SIG-M5 treated with dmso at 0.1 percent for 504 hours (cell line): ENCODE data around the gene STX1A.
"Not testable (repeated sequence)": the region's sequence is repeated elsewhere in the genome, so short reads cannot be mapped to it uniquely, and the experiment has no call there.

ENCODE experiments used
- DNase-seq: peaks from one replicate; lab custom pipeline; 2025; ENCODE audit not compliant: unreplicated experiment; lab: John Stamatoyannopoulos, UW

Gene STX1A

DNA sequence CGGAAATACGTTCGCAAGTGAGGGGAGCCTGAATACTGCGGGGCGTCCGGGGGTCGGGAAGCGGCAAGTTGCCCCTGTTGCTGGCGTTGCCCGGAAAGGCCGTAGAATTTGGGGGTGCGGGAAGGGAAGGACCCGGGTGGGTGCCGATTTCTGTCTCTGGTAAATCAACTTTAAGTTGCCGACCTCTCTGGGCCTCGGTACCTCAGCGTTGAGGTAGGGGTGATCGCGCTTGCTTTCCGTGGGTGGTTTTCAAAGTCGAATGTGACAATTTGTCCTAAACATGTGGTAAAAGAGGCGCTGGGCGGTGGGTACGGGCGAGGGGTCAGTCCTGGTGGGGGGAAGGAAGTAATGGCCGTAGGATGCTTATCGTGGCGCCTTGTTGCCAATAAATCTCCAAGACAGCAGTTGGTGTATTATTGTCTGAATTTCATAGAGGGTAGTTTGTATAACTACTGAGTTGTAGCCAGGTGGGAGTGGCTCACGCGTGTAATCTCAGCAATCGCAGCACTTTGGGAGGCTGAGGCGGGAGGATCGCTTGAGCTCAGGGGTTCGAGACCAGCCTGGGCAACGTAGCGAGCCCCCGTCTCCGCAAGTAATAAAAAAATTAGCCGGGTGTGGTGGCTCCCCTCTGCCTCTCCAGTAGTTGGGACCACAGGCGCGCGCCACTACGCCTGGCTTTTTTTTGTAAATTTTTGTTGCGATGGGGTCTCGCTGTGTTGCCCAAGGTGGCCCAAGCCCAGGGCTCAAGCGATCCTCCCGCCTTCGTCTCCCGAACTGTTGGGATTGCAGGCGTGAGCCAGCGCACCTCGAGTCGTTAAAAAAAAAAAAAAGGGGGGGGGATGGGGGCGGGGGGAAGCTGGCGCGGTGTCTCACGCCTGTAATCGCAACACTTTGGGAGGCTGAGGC, 35.4 kb downstream of the STX1A start:
- DNase-seq = no peak

DNA sequence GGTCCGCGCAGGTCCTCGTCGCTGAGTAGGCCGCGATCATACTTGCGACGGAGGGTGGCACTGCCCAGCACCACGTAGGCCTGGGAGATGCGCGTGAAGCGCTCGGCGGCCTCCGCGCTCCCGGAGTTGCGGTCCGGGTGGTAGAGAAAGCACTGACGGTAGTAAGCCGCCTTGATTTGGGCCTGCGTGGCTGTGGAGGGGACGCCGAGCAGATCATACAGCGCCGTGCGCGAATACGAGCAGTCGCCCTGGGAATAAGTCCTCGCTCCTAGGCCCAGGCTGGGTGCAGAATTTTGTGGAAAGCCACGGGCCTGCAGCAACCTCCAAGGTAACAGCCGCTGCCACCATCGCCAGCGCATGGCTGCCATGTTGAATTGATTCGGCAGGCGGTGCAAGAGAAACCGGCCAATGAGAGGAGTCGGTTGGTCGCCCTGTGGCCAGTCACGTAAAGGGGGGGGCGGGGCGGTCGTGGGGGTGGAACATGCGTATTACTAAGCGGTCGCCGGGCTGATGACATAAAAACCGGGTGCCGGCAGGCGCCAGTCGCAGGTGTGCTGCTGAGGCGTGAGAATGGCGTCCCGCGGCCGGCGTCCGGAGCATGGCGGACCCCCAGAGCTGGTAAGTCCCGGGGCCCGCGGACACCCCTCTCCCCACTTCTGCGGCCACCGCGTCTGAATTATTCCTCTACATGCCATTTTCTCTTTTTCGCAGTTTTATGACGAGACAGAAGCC, 36.2 kb downstream of the STX1A start, which contains the start of the genes BUD23 and DNAJC30:
Gene BUD23 (plus strand): TSS at position 542 of the 732 bp plus-strand sequence. CDS start 29 bp downstream, at position 571.
Gene DNAJC30 (minus strand): TSS at position 398 of the 732 bp plus-strand sequence. CDS start 30 bp downstream, at position 368.
- peak; percentile 92 for DNase-seq

DNA sequence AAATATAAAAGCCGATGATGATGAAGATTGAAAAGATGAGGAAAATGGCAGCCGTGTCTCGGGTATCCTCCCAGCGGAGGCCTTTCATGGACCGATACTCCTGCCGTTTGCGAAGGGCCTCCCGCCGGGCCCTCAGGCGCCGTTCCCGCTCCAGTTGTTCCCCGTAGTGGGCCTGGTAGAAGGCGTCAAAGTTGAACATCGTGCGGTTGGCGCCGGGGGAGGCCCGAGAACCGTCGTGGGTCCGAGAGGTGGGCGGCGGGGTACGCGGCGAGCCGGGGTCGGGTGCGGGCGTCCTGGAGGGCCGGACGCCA, 36.8 kb downstream of the STX1A start:
- DNase-seq = no peak

DNA sequence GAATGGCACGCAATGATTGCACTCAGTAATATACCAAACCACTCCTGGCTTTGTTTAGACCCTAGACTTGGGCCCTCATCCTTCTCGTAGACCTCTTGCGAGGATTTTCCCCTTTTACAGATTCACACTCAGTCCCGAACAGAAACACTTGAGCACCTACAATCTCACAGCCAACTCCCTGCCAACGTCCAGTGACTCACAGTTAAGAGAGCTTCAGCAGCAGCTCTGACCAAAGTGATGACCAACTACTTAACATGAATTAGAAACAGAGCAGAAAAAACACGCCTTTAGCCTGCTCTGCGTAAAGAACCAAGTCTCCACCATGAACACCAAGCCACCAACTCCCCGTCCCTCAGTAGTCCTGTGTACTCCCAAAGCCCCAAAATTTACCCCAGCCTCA, 38.4 kb downstream of the STX1A start:
- DNase-seq = no peak

DNA sequence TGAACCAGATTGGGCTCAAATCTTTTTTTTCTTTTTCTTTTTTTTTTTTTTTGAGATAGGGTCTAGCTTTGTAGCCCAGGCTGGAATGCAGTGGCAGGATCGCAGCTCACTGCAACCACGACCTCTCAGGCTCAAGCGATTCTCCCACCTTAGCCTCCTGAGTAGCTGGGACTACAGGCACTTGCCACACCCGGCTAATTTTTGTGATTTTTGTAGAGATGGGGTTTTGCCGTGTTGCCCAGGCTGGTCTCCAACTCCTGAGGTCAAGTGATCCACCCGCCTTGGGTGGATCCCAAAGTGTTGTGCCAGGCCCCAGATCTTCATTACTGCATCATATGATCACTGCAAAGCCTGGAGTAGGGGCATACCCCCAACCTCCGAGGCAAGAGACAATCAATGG, 39.0 kb downstream of the STX1A start:
- no peak for DNase-seq

DNA sequence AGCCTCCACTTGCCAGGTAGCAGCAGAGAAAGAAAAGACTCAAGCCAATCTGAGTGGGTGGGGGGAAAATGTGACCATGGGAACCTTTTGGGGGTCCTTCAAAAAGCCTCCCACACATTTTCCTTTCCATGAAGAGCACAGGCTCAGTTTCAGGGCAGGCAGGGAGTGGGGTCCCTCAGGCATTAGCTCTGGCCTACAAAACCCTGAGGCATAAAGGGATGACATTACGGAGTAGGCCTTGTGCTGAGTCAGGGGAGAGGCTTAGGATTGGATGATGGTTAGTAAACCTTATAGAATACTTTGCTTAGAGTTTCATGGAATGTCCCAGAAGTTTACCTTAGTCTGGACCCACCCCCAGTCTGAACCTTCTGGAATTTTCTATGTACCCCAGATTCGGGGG, 39.8 kb downstream of the STX1A start:
- no peak for DNase-seq

DNA sequence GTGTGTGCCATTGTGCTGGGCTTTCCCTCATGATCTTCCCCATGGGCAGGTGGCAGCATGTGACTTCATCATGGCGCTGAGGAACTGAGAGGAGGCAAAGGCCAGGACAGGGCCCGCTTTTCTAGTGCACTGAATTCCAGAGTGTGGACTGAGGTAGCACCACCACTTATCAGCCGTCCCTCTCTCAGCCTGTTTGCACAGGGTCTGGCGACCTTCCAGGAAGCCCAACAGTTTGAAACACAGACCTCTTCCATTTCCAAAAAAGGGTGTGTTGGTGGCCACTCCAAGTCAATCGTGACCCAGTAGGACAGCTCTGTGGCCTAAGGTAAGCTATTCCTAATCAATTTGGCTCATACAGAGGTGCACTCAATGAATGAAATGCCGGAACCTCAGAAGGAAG, 40.6 kb downstream of the STX1A start:
- no peak for DNase-seq

DNA sequence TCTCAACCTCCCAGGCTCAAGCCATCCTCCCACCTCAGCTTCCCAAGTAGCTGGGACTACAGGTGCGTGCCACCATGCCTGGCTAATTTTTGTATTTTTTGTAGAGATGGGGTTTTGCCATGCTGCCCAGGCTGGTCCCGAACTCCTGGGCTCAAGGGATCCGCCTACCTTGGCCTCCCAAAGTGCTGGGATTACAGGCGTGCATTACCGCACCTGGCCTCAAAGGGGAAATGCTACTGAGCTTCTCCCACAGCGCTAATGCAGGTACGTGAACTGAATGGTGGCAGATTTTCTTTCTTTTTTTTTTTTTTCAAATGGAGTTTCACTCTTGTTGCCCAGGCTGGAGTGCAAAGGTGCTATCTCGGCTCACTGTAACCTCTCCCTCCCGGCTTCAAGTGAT, 43.4 kb downstream of the STX1A start:
- DNase-seq = not testable (repeated sequence)

DNA sequence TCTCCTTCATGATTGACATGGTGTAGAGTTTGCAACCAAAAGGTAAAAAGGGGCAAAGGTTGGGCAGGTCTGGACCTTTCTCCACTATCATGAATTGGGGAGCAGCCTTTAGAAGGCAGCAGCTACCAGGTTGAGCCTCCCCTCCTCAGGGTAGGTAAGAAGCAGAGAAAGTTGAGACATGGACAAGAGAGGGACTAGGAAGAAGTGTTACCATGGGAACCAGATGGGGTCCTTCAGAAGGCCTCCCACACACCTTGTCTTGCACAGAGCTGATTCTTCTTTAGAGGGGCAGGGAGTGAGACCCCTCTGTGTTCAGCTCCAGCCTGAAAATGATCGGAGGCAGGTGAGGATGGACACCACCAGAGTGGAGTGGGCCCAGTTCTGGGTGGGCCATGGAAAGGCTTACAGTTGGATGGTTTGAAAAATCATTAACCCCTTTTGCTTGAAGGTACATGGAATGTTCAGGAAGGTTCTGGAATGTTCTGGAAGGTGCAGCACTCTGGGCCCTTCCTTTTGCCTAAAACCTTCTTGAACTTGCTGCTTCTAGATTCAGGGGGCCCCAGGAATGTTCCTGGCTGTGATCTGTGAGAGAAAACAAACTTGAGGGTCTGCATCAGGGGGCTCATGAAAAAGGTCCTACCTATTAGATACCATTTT, 44.9 kb downstream of the STX1A start:
- no peak for DNase-seq

DNA sequence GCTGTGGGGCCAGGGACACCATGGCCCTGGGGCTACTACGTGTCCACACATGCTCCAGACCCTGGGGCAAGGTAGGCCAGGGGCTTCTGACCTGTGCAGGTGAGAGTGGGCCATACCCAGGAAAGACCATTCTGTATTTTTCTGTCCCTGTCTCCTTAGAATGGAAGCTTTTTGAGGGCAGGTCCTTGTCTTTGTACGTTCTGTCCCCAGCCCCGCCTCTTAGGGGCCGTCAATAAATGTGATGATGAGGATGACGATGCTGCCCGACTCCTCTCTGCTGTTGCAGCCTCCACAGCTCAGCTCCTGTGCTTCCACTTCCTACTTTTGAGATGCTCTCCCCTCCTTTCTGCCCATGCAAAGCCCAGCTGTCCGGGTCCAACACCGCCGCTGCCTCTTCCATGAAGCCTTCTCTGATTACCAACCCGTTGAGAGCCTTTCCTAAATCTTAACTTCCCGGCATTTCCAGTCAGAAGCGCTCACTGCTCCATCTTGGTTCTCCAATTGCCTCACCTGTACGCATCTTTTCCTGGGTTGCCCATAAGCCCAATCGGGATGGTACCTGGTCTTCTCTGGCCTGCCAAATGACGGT, 47.5 kb downstream of the STX1A start:
- no peak for DNase-seq

DNA sequence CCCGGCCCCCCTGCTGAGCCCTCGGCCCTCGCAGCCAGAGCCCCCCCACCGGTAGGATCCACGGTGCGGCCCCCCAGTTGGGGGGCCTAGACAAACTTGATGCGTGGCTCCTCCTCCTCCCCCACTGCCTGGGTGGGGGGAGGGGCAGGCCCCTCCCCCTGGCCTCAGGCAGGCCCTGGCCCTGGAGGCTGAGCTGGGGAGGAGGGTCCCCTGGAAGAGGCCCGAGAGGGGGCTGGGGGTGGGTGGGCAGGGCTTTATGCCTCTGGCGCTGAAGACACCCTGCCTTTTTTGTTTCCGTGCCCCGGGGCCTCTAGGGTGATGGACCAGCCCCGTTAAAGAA, 48.2 kb downstream of the STX1A start:
- DNase-seq = no peak

DNA sequence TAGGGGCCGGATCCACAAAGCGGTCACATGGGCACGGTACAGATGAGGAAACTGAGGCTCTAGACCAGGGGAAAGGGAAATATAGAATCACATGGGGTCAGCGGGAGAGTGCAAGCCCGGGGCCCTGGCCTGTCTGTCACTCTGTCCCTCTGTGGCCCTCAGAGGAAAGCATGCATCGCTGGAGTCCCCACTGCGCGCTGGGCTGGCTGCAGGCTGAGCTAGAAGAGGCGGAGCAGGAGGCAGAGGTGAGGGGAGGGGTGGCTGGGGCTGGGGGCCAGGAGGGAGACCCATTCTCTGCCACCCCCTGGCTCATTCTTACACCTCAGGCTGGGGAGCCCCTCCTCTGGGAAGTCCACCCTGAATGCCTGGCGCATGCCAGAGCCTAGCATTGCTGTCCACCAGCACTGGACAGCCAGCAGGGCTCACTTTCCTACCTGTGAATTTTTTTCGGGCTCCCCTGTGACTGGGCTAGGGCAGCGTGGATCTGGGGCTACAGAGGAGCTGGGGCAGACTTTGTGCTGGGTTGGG, 49.5 kb downstream of the STX1A start:
- no peak for DNase-seq

DNA sequence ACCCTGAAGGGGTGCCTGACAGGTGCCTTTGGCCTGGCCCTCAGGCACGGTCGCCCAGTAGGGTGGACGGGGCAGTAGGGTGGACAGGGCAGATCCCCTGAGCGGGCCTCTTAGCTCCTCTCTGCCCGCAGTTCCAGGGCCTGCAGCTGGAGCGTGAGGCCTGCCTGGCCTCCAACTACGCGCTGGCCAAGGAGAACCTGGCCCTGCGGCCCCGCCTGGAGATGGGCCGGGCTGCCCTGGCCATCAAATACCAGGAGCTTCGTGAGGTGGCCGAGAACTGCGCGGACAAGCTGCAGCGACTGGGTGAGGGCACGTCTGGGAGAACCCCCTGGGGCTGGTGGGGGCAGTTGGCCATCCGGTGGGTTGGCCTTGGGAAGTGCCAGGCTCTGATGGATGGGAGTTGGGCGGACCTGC, 50.2 kb downstream of the STX1A start:
- no peak for DNase-seq

DNA sequence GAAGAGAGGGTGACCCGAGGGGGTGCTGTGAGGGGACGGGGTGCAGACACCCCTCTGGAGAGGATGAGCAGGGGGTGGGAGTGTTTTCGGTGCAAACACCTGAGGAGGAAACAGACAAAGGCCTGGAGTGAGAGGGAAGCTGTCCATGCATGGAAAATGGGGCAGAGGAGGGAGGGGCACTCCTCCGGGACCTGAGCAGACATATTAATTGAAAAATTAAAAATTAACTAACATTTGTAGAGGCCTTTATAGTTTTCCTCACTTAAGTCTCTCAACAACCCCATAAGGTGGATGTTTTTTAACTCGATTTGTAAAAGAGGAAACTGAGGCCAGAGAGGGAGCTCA, 50.6 kb downstream of the STX1A start:
- DNase-seq = no peak

DNA sequence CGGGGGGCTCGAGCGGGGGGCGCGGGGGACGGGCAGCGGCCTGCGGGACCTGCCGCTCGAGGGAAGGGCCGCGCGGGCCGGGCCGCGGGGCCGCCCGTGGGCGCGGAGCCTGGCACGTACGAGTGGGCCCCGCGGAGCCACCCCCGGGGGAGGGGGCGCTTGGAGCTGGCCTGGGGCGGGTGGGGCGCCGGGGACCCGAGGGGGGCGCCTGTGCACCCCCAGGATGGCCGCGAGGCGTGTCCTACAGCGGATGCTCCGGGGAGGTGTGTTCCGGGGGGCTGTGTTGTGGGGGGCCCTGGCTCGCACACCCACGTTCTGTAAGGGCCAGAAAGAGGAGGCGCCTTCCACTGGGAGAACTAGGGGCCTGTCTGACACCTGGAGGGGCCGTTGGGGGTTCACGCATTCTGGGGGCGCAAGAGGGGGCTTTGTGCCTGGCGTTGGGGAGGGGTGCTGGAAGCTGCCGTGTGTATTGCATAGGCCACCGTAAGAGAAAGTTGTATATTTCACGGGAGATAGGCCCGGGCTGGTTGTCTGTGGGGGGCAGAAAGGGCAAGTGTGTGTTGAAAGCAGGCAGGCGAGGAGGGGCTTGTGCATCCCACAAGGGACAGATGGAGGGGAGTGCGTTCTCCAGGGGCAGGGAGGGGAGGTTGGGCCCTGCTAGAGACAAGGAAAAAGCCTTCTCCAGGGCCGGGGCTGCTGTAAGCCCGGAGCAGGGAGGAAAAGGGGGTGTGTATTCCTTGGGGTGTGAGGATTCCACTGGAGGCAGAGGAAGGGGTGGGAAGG, 51.2 kb downstream of the STX1A start:
- DNase-seq = no peak

DNA sequence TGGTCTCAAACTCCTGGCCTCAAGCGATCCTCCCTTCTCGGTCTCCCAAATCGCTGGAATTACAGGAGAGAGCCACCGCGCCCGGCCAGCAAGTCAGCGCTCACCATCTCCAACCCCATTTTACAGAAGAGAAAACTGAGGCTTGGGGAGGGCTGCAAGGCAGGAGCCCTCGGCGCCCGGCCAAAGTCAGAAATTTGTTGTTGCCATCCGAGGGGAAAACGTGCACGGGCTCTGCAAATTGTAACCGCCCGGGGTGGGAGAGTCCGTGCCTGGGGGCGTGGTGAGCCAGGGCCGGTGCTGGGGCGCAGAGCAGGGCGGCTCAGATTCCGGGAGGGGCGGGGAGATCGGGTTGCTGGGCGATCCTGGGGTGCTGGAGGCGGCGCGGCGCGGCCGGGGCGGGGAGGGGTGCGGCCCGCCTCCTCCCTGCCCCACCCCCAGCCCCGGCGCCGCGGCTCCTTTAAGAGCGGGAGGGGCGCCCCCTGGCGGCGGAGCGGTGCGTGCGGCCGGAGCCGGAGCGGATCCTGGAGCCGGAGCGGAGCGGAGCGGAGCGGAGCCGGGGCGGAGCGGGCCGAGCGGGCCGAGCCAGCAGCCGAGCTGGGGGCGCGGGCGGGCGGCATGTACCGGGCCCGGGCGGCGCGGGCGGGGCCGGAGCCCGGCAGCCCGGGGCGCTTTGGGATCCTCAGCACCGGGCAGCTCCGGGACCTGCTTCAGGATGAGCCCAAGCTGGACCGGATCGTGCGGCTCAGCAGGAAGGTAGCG, 51.9 kb downstream of the STX1A start, which contains the start of gene VPS37D:
Gene VPS37D (plus strand): TSS at position 488 of the 759 bp plus-strand sequence. CDS start 128 bp downstream, at position 616.
- peak; percentile 79 for DNase-seq

DNA sequence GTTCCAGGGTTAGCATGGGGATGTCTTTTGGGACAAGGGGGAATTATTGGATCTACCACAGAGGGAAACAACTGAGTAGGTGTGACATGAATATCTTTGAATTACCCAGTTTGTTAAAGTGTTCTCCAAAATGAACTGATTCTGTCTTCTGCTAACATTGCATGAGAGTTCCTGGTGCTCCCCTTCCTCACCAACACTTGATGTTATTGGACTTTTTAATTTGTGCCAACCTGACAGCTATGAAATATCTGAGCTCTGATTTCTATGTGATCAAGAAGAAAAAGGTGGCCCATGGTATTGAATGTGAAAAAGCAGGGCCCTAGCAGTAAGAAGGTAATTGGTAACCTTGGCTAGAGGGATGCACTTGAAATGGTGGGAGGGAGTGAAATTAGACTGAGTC, 56.4 kb downstream of the STX1A start:
- no peak for DNase-seq

DNA sequence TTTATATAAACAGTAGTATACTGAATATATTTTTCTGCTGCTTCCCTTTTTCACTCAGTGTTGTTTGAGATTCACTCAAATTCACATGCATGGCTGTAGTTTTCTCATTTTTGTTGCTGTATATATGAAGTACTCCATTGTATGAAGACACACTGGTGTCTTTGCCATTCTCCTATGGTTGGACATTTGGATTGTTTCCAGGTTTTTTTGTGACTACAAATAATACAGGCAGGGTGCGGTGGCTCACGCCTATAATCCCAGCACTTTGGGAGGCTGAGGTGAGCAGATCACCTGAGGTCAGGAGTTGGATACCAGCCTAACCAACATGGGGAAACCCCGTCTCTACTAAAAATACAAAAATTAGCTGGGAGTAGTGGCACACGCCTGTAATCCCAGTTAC, 58.9 kb downstream of the STX1A start:
- DNase-seq = not testable (repeated sequence)

DNA sequence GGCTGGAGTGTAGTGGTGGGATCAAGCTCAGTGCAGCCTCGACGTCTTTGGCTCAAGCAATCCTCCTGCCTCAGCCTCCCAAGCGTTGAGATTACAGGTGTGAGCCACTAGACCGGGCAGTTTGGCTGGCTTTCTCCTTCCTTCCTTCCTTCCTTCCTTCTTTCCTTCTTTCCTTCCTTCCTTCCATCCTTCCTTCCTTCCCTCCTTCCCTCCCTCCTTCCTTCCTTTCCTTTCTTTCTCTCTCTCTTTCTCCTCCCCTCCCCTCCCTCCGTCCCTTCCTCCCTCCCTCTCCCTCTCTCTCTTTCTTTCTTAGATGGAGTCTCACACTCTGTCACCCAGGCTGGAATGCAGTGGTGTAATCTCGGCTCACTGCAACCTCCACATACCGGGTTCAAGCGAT, 59.5 kb downstream of the STX1A start:
- no peak for DNase-seq

DNA sequence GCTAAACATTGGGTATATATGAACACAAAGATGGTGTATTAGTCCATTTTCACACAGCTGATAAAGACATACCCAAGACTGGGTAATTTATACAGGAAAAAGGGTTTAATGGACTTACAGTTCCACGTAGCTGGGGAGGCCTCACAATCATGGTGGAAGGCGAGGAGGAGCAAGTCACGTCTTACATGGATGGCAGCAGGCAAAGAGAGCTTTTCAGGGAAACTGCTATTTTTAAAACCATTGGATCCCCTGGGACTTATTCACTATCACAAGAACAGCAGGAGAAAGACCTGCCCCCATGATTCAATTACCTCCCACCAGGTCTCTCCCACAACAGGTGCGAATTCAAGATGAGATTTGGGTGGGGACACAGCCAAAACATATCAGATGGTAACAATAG, 64.2 kb downstream of the STX1A start:
- DNase-seq = not testable (repeated sequence)
